ENCODE data around the gene TNKS1BP1. TPM values are rescaled to one million over a fixed set of nuclear protein-coding genes. Genes with fewer than 3 reads are reported as not detected.
"Not testable (repeated sequence)": the region's sequence is repeated elsewhere in the genome, so short reads cannot be mapped to it uniquely, and the experiment has no call there.

The TNKS1BP1 gene
- polyA plus RNA-seq, 1 donor: 144 TPM

GRCh38 chr11:57309106-57310059 is 15.4 kb downstream of the TNKS1BP1 start:
- DNase-seq: no peak

DNA sequence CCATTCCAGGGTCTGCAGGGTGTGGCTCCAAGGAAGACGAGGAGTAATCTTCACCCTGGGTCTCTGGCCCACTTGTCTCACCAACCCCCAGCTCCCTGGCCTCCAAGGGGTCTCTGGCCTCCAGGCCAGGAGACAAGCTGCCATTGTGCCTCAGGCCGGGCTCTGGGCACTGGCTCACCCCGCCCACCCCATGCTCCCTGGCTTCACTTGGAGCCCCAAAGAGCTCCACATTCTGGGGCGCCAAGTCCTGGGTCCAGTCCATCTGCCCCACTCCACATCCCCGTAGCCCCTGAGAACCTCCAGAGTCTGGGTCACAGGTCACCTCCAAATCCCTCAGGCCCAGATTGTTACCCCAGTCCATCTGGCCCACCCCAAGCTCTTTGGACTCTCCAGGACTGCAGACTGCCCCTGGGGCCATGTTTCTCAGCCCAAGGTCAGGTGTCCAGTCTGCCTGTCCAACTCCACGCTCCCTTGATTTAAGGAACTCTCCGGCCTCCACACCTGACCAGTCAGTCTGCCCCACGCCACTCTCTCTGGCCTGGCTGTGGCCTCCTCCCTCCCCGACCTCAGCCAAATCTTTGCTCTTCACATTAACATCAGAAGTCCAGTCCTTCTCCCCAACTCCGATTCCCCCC is 16.2 kb downstream of the TNKS1BP1 start:
- no peak for DNase-seq

DNA sequence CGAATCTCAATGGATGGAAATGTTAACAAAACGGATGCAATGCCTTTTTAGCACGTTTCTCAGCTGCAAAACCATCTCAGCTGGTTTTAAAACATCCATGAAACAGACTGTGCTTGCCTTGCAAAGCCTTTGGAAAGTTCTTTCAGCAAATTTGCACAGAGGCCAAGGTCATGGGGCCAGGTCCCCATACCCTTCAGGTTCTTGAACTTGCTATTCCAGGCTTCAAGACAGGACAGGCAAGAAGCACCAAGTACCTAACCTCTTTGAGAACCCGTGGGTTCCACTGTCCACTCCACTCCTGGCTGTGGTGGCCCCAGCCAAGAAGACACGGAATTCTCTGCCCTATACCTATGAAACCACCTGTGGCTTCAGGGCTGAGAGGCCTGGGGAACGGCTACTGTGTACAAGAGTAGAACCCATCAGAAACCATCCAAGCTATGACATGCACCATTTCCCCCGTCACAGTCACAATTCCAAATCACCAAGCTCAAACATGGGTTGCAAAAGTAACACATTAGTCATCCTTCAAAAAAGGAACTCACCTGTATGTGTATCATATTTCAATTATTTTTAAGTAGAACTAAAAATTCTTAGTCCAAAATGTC is 17.0 kb downstream of the TNKS1BP1 start:
- no peak for DNase-seq

DNA sequence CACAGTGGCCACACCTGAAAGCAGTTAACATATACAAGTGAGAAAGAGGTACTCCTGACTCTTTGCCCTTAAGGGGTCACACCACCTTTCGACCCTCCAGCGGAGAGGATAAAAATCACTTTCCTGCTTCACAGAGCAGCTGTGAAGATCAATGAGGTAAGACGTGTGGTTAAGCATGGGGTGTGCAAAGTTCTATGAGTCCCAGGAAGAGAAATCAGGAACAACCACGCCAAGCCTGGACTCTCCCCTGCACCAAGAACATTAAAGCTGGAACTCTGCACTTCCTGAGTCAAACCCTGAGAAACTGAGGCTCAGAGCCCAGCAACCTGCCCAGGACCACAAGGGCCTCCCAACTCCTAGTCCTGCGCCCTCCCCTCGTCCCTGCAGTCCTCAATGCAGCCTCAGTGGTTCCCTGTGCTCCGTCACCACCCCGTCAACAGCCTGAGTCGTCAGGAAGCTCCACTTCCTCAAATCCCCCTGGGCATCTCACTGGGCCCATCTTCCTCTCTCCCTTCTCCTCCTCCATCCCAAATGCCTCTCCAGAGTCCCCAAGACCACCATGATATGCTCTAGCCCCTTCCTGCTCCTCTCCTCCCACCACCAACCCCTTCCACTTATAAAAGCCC is 17.7 kb downstream of the TNKS1BP1 start:
- DNase-seq: no peak

- DNase-seq: no peak
Measured at GRCh38 chr11:57306161-57306876, 18.4 kb downstream of the TNKS1BP1 start.

DNA sequence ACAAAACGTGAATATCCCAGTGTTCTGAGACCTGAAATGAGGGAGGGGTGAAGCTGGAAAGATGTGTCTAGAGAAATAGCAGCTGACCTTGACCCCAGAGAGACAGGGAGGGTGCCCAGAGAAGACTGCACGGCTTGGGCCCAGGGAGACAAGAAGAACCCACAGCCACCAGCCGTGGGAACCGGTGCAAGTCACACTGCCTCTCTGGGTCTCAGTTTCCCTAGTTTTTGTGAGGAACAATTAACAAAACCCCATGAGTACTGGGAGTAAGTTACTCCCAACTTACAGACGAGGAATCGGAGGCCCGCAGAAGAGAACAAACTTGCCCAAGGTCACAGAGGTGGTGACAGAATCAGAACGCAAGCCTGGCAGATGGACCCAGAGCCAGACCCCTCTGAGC is 19.2 kb downstream of the TNKS1BP1 start:
- DNase-seq: no peak

DNA sequence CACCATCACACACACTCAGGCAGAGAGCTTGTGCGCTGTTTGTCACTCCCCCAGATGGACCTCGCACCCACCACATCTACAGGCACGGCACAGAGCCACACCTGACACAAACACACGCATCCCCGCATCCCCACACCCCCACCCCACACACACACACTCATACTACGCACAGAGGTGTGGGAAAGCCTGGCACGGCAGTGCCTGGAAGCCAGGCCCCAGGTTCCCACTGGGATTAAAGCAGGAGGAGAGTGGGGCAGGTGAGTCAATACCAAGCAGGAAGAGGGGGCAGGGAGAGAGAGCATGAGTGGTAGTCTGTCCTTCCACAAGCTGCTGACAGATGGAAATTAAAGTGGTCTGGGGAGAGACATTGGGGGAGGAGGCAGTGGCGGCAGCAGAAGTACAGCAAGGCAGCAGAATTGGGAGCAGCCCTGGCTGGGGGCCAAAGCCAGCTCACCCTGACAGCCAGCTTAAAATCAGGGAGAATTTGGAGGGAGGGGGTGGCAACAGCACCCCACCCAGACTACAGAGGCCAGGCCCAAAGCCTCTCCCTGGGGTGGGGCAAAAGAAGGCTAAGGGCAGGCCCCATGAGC is 20.7 kb downstream of the TNKS1BP1 start:
- no peak for DNase-seq

- DNase-seq: no peak
Measured at GRCh38 chr11:57303280-57303989, 21.3 kb downstream of the TNKS1BP1 start.

- DNase-seq: no peak
Measured at GRCh38 chr11:57302489-57302888, 22.3 kb downstream of the TNKS1BP1 start.

DNA sequence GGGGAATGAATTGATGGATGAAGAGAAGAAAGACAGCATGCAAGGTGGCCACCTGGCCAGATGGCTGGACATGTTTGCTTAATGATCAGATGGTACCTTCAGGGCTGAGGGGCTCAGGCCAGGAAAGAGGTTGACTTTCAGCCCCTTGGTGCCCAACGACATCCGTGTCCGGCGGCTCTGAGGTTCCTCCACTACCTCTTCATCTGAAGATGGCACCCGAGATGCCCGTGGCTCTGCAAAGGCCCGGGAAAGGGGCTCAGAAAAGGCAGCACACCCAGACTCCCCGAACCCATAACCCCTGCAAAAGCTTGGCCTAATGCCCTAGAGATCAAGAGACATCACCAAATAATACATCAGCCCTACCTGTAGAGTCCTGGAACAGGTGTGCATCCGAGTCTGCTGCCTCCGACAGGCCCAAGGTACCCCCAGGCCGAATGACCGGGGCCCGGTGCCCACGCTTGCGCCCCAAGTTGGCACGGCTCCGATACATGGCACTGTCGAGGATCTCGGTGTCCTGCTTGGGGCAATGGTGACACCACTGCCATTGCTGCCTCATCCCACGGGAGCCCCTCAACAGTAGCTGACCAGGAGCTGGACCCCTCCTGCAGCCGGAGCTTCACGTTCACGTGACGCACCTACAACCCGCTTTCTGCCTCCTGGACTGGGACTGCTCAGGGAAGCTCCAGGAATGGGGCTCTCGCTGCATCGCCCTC is 22.9 kb downstream of the TNKS1BP1 start:
- no peak for DNase-seq

DNA sequence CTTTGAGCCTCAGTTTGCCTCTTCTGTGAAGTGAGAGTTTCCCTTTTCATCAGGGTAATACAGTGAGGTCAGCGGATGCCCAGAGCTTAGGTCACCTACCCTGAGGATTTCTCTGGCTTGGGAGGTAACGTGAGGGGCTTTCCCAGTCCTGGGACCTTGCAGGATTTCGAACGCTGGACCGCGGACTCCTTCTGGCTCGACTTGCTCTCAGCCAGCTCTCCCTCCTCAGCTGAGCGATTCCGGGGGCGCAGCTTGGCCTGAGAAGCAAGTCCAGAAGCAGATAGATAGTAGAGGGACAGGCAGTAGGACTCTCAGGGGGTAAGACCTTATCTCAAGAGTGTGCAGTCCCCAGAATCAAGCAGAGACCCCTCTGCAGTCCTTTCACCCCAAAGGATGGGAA is 24.0 kb downstream of the TNKS1BP1 start:
- DNase-seq: no peak

- DNase-seq: no peak
Measured at GRCh38 chr11:57299150-57299737, 25.5 kb downstream of the TNKS1BP1 start.

GRCh38 chr11:57297221-57297620 is 27.5 kb downstream of the TNKS1BP1 start:
- DNase-seq: no peak

- DNase-seq: not testable (repeated sequence)
Measured at GRCh38 chr11:57296205-57296604, 28.5 kb downstream of the TNKS1BP1 start.

- DNase-seq: no peak
Measured at GRCh38 chr11:57294225-57295131, 30.3 kb downstream of the TNKS1BP1 start.

GRCh38 chr11:57290288-57290687 is 34.5 kb downstream of the TNKS1BP1 start:
- no peak for DNase-seq

DNA sequence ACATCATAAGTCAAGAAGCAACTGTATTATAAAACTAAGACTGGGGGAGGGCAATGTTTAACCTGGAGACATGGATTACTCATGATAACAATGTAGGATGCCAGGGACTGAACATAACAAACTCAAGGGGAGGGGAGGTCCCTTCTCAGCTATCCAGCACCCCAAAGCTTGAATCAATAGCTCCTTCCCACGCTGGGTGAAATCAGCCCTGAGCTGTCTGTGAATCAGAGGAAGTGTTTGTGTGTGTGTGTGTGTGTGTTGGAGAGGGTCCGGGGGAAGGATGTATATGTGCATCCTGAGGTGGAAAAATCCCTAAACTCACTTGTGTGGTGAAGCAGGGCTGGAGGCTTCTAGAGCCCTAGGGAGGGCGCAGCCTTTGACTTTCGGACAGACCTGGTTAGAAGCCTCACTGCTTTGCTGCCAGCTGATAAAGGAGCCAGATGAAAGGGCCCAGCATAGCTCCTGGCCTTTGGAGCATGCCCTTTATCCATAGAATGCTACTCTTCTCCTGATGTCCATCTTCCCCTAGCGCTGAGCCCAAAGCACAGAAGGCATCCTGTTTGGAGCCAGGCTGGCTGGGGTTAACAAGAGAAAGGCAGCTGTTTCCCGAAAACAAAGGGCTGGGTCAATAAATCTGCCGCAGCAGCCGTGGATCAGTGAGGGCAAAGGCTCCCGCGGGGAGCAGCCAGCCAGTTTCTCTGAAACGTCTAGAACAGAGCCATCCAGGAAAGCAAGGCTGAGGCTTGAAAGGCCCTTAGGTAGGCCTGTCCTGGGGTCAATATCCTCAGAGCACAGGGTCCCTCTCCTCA is 35.8 kb downstream of the TNKS1BP1 start:
- no peak for DNase-seq

DNA sequence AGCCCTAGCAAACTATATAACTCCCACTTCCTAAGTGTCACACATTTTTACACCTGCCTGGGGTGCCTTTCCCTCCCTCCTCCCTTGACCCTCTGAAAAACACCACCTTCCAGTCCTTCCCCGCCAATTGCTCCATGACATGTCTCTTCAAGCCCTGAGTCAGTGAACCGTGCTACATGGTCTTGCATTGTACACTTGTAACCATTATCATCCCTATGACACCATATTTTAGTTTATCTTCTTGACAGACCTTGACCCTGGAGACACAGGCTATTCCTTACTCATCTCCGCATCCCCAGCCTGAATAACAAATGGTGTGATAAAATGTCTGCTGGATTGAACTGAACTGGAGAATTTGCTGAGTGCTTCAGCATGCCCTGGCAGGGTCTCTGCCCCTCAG is 36.9 kb downstream of the TNKS1BP1 start:
- DNase-seq: no peak

All from hindlimb muscle (tissue), 1 donor.